NK-92 (cell line): ENCODE measurements around the gene RAB40AL.
"Not testable (repeated sequence)": the region's sequence is repeated elsewhere in the genome, so short reads cannot be mapped to it uniquely, and the experiment has no call there.

ENCODE experiments used
- DNase-seq: peaks from one replicate; lab custom pipeline; 2025; ENCODE audit not compliant: unreplicated experiment; lab: John Stamatoyannopoulos, UW

Gene RAB40AL, protein sequence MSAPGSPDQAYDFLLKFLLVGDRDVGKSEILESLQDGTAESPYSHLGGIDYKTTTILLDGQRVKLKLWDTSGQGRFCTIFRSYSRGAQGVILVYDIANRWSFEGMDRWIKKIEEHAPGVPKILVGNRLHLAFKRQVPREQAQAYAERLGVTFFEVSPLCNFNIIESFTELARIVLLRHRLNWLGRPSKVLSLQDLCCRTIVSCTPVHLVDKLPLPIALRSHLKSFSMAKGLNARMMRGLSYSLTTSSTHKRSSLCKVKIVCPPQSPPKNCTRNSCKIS

DNA sequence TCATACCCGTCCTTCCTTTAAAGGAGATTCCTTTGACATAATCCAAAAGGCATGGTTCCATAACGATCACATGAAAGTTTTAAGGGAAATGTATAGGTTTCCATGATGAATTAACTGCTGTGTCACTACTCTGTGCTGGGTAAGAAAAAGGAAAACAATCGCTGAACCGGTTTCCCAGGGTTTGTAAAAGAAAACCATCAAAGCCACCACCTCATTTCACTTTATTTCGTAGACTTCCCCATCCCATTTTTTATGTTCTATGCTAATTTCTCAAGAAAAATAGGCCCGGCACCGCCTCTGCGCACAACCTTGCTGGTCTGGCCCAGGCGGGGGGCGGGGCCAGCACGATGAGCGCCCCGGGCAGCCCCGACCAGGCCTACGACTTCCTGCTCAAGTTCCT lies at the start of gene RAB40AL:
TSS of gene RAB40AL (plus strand) at position 301 of the 400 bp plus-strand sequence. CDS start at position 348, 47 bp downstream.
- not testable (repeated sequence) for DNase-seq

DNA sequence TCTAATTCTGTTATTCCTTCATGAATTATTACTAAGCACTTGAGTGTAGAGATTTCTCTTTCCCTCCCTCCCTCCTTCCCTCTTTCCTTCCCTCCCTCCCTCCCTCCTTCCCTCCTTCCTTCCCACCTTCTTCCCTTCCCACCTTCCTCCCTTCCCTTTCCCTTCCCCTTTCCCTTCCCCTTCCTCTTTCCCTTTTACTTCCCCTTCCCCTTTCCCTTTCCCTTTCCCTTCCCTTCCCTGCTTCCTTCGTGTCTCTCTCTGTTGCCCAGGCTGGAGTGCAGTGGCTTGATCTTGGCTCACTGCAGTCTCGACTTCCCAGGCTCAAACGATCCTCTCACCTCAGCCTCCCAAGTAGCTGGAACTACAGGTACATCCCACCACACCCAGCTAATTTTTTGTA lies 49.4 kb upstream of the RAB40AL start:
- DNase-seq, result no peak

DNA sequence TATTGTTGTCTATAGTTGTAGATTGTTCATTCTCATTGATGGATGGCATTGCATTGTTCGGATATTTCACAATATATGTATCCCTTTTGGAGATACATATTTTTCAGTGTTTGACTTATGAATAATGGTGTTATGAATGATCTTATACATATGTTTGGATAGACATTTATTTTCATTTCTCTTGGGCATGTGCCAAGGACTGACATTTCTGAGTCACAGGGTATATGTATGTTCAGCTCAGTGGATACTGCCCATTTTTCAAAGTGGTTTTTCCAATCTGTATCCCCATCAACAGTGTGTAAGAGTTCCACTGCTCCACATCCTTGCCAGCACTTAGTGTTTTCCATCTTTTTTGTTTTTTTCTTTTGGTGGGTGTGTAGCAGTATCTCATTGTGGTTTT lies 45.0 kb upstream of the RAB40AL start:
- no peak for DNase-seq

DNA sequence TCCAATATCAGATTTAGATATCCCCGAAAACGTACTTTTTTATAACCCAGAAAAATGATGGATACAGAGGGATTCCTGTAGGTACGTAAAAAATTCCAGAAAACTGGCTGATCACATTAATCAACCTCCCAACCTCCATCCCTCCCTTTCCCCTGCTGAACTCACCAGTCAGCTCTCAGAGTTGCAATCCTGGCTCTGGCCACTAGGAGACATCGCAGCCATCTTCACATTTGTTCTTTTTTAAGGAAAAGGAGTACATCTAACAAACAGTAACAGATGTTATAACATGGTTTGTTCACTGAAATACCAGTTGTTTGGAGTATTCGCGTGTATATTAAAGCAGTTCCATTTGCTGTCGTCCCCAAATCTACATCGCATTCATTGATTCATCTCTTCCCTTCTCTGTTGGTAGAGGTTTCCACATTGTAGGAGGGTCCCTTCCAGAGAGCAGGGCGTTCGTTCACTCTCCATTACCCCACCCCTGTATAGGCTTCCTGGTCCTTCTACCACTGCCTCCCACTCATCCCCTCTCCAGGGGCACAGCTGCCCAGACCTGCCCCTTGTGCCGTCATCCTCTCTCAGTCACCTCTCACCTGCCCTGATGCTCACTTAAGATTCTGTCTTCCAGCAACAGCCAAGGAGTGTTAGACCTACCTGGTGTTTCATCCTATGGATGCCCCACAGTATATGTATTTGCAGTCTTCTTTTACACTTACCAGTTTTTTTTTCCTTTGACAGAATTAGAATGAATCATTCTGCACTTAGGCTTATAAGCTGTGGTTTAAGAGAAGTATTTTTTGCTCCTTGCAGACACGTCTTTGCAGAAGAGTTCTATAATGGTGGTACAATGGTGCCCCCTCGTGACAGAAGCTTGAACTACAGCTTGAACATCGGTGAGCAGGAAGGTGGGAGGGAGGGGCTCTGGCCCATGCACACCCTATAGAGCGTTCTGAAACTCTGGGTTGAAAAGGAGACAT lies 36.8 kb upstream of the RAB40AL start:
- DNase-seq, result no peak

DNA sequence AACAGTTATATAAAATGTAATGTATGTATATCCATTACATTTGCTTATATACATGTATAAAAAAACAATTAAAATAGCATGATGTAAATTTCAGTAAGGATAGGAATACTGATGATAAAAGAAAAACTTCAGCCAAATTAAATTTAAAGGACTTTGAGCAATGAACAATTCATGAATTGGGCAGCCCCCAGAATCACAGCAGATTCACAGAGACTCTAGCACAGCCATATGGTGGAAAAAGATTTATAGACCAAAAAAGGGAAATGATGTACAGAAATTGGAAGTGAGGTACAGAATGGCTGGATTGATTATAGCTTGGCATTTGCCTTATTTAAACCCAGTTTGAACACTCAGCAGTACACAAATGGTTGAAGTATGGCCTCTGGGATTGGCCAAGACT lies 34.7 kb upstream of the RAB40AL start:
- no peak for DNase-seq

DNA sequence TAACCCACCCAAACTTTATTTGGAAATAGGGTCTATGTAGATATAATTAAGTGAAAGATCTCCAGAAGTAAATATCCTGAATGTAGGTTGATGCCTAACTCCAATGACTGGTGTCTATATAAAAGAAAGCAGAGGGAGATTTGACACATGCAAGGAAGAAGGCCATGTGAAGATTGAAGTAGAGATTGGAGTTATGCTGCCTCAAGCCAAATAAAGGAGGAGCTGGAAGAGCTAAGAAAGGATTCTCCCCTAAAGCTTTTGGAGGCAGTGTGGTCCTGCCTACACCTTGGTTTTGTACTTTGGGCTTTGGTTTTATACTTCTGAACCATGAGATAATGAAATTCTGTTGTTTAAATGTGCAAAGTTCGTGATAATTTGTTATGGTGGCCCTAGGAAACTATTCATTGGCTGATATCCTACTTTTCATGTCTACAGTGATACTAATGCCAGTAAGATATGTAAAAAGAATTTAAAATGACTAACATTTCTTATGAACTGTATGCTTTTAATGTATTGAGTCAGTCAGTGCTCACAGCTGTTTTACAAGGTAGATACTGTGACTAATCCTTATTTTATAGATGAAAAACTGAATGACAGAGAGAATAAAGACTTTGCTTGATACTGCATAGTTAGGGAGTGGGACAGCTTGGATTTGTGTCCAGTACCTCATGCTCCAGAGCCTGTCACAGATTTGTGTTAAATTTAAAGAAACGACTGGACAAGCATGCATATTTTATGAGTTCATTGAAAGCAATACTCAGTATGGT lies 5.9 kb upstream of the RAB40AL start:
- DNase-seq, result no peak

DNA sequence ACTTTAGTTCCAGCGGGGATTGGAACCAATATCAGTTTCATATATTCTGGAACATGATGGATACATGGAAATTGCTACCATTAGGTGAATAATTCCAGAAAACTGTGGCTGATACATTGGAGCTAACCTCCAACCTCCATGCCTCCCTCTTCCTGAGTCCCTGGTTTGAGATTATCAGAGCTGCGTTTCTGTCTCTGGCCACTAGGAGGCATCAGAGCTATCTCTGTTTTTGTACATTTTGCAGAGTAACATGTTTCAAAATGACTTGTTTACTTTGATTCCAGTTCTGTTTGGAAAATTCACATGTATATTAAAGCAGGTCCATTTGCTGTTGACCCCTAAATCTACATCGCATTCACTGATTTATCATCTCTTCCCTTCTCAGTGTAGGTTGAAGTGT lies 2.4 kb upstream of the RAB40AL start:
- no peak for DNase-seq

DNA sequence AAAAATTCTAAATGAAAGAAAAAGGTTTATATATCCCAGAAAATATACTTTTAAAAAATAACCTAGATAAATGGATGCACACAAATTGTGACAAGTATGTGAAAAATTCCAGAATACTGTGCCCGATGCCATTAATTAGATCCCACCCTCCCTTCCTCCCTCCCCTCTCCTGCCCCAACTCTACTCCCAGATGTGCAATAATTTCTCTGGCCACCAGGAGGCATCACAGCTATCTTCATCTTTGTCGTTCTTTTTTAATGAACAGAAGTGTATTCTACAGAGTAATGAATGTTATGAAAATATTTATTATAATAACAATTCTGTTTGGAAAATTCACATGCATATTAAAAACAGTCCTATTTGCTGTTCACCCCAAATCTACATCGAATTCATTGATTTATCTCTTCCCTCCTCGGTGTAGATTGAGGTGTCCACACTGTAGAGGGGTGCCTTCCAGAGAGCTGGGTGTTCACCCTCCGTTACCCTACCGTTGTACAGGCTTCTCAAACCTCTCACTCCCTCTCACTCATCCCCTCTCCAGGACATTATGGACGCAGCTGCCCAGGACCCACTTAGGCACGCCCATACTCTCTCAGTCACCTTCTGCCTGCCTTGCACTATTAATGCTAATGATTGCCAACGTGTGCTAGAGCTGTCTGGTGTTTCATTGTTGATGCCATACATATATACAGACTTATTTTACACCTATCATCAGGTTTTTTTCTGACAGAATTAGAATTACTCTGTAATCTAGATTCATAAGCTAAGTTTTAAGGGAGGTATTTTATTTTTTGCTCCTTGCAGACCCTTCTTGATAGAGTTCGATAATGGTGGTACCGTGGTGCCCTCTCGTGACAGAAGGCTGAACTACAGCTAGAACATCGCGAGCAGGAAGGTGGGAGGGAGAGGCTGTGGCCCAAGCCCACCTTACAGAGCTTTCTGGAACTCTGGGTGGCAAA lies 14.1 kb downstream of the RAB40AL start:
- no peak for DNase-seq

DNA sequence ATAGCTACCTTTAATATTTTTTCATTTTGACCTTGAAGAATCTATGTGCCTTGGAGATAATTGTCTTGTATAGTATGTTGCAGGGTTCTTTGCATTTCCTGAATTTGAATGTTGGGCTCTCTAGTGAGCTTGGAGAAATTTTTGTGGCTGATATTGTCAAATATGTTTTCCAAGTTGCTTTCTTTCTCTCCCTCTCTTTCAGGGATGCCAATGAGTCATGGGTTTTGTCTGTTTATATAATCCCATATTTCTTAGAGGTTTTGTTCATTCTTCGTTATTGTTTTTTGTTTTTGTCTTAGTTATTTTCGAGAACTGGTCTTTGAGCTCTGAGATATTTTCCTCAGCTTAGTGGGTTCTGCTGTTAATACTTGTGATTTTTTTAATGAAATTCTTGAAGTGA lies 20.7 kb downstream of the RAB40AL start:
- no peak for DNase-seq

DNA sequence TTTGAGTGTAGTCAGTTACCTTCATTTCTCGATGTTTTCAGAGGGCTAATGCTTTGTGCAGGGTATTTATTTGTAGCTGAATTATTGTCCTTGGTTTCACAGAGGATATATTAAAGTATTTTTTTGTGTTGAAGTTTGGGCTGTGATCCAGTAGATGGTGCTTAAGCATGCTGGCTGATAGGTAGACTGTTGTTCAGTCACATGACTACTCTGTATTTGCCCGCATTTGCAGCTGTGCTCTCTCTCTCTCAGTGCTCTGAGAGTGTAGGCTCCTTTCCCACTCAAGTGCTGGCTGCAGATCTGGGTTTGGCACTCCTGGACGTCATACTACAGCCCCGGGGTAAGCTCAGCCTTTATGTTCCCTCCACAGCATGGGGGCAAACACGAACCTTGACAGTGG lies 21.7 kb downstream of the RAB40AL start:
- DNase-seq, result no peak

DNA sequence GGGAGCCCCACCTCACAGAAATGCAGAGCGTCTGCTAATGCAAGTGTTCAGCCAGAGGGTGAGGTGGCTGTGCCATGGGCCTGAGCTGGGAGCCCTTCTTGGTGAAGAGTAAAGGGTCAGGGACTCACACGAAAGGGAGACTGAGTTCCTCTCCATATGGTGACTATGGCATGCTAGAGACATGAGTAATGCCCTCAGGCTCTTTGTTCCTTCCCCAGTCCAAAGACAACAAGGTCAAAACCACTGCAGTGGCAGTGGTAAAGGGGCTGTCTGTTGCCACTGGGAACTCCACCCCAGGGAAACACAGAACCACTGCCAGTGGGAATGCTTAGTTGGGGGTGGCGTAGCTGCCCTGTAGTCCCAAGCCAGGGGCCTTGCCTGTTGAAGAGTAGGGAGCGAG lies 22.4 kb downstream of the RAB40AL start:
- no peak for DNase-seq

DNA sequence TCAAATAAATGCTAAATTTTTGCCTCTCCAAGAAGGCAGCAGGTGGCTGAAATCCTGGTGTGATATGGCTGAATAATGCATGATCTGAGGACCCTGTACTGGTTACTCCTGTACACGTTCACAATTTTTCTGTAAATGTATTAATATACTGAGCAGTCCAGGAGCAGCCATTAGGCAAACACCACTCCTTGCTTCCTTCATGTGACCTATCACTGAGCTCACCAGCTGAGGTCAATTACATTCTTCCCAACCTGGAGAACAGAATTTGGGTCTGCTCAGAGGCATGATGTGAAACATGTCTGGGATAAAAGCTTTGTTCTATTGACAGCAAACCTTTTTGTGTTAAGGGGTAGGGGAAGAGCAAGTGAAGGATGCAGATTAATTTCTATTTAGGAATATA lies 26.9 kb downstream of the RAB40AL start:
- no peak for DNase-seq

DNA sequence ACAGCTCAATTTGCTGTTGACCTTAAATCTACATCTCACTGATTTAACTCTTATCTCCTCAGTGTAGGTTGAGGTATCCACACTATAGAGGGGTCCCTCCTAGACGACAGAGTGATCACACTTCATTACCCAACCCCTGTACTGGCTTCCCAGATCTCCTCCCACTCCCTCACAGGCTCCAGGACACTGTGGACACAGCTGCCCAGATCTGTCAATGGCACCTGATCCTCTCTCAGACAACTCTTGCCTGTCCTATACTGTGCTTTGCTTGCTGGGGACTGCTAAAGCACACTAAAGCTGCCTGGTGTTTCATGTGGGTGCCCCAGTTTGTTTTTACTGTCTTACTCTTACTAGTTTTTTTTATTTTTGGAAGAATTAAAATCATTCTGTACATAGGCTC lies 27.9 kb downstream of the RAB40AL start:
- DNase-seq, result no peak

DNA sequence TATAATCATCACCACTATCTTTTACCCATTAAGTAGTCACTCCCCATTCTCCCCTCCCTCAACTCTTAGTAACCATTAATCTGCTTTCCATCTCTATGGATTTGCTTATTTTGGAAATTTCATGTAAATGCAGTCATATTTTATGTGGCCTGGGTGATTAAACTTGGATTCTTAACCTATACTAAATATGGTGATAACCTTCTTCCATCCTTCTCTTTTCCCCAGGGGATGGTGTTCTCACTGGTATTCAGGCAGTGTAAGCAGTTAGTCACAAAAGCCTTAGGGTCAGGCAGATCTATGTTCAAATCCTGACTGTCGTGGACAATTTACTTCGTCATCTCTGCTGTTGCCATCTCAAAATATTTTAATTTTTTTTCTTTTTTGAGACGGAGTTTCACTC lies 29.6 kb downstream of the RAB40AL start:
- no peak for DNase-seq

DNA sequence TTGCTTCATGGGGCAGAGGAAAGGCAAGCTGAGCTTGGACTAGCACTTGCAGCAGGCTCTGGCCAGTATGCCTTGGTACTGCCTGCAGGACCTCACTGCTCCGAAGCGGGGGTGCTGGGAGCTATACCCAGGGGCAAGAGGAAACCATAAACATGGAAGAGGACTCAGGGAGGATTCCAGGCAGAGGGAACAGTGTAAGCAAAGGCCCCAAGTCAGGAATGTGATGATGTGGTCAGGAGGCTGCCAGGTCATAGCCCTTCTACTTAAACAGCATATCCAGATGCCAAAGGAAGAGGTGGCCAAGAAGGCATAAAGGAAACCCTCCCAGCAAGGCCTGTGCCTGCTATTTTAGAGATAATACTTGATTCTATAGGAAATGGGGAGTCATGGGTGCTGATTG lies 31.1 kb downstream of the RAB40AL start:
- no peak for DNase-seq

DNA sequence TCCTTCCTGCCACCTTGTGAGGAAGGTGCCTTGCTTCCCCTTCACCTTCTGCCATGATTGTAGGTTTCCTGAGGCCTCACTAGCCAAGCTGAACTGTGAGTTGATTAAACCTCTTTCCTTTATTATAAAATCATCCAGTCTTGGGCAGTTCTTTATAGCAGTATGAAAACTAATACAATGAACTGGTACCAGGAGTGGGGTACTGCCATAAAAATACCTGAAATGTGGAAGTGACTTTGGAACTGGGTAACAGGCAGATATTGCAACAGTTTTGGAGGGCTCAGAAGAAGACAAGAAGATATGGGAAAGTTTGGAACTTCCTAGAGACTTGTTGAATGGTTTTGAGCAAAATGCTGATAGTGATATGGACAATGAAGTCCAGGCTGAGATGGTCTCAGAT lies 34.5 kb downstream of the RAB40AL start:
- DNase-seq, result not testable (repeated sequence)

DNA sequence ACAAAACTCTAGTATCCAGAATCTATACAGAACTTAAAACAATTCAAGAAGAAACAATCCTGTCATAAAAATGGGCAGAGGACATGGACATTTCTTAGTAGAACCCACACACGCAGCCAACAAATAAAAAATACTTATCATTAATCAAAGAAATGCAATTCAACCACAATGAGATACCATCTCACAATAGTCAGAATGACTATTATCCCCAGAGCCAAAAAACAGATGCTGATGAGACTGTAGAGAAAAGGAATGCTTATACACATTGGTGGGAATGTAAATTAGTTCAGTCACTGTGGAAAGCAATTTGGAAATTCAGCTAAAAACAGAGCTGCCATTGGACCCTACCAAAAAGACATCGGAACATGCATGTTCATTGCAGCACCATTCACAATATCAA lies 37.9 kb downstream of the RAB40AL start:
- DNase-seq, result no peak

DNA sequence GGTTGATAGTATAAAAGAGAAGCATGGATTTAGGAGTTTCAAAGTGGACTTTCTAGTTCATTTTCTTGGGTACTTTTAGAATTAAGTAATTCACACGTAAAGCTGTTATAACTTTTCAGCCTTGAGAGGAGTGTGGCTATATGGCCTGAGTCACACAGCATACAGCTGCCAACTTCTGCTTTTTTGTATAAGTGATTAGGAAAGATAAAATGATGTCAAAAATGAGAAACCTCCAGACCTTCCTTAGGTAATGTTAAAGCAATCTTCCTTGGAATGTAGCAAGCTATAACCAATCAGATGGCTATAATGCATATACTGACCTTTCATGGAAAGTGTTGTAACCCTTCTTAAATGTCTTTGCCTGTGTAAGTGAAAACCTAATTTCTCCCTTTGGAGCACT lies 39.2 kb downstream of the RAB40AL start:
- DNase-seq, result no peak

DNA sequence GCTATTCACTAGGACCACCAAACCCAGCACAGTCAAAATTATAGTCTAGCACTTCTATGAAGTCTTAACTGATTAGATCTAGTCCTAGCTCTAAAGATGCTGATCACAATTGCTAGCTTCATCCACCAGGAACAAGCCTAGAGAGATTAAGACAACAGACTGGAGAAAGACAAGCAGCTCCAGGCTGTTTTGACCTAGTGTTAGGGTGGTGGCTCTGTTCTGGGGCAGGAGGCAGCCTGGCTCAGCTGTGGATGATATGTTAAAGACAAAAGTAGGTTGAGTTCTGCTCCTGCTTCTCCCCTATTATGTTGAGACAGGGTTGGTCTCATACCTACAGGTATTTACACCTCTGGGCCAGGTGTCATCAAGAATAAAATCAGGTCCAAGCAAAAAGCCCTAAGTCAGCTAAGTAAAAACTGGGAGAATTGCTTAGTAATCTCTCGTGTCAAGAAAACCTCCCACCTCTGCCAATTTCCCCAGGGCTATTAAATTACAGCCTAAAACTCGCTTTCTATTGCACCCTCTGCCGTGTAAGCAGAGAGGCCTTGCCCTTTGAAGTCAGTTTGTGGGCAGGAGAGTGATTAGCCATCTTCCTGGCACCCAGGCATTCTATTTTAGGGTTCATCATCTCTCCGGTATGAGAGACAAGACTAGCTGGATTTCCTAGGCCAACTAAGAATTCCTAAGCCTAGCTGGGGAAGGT lies 39.9 kb downstream of the RAB40AL start:
- DNase-seq, result no peak

DNA sequence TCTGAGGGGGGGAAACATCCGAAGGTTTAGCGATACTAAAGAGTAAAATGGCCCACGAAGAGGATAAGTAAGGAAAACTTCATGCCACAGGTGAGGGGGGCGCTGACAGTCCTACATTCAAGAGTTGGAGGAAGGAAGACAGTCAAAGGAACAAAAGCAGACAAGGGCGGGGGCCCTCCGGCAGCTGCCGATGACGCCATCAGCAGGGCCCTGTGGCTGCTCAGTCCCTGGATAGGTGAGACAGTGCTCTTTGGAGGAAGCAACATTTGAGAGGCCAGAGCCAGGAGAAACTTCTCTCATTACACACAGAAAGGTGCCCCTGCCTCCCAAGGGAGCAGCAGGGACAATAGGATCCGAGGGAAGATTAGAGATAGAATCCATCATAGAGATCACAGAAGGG lies 41.5 kb downstream of the RAB40AL start:
- no peak for DNase-seq
